H1 (cell line): ENCODE results near the gene SV2B. TPM values are rescaled to one million over a fixed set of nuclear protein-coding genes. Genes with fewer than 3 reads are reported as not detected.
A peak's percentile ranks its signal among the peaks of the same experiment; 100 is the strongest.

Experiments used
- CTCF ChIA-PET: fragments of 300-600 bp; sonication (Branson Sonifier 250); formaldehyde crosslinking; loops from one replicate; lab custom pipeline; 2021; ENCODE audit not compliant: partially characterized antibody; lab: Charles Lee
- POLR2A ChIA-PET: fragments of 300-600 bp; sonication (Branson Sonifier 250); formaldehyde crosslinking; loops from one replicate; lab custom pipeline; 2021; ENCODE audit warnings: inconsistent platforms; ENCODE audit not compliant: partially characterized antibody; lab: Charles Lee
- DNase-seq, 2 experiments: peaks; one replicate each; pipeline versions ENCODE4 v3.0.0 to v3.0.0-alpha.2; 2010 to 2022; ENCODE audit warnings: low spot score in 2 of 2, low read depth in 1 of 2, mixed read lengths in 1 of 2
- FAIRE-seq: peaks from 2 replicates; lab custom pipeline; 2011; peaks lifted over from hg19 to GRCh38; lab: Jason Lieb, UNC
- H2AFZ ChIP-seq: 2 replicates; pipeline ENCODE4 v1.8.1; 2012; ENCODE audit warnings: low read length, inconsistent platforms
- H2AK5ac ChIP-seq: 2 replicates; pipeline ENCODE4 v1.6.1; 2013; ENCODE audit warnings: low read depth, low read length
- H2BK120ac ChIP-seq: replicated peaks from 2 replicates; pipeline ENCODE3; 2013; ENCODE audit warnings: low read depth, low read length, inconsistent platforms
- H2BK12ac ChIP-seq: 2 replicates; pipeline ENCODE4 v1.6.1; 2013; ENCODE audit warnings: low read depth, low read length
- H2BK15ac ChIP-seq: 2 replicates; pipeline ENCODE4 v1.6.1; 2013; ENCODE audit warnings: low read length
- H2BK20ac ChIP-seq: 2 replicates; pipeline ENCODE4 v1.6.1; 2013; ENCODE audit warnings: low read length
- H2BK5ac ChIP-seq: 2 replicates; pipeline ENCODE4 v1.6.1; 2013; ENCODE audit warnings: low read depth, low read length
- H3K14ac ChIP-seq: 2 replicates; pipeline ENCODE4 v1.6.1; 2013; ENCODE audit warnings: inconsistent platforms; ENCODE audit not compliant: insufficient read length
- H3K18ac ChIP-seq: 2 replicates; pipeline ENCODE4 v1.6.1; 2013; ENCODE audit warnings: low read length; ENCODE audit errors: extremely low read depth
- H3K23ac ChIP-seq: 2 replicates; pipeline ENCODE4 v1.6.1; 2013; ENCODE audit warnings: inconsistent platforms; ENCODE audit not compliant: insufficient read length
- H3K23me2 ChIP-seq: 2 replicates; pipeline ENCODE4 v1.6.1; 2013; ENCODE audit warnings: low read depth, low read length
- H3K27ac ChIP-seq: 2 replicates; pipeline ENCODE4 v1.6.1; 2011; ENCODE audit warnings: low read depth, low read length, inconsistent platforms
- H3K27me3 ChIP-seq, 4 experiments: replicated peaks in 1 of 4; 1 replicate in 1 of 4; 2 replicates in 3 of 4; pipeline versions ENCODE4 v1.6.1 to v1.8.1; 2011 to 2013; ENCODE audit warnings: low read length in 3 of 4, mild to moderate bottlenecking in 3 of 4, inconsistent platforms in 2 of 4, mixed read lengths in 2 of 4, moderate library complexity in 1 of 4; ENCODE audit not compliant: control insufficient read depth in 3 of 4, insufficient read depth in 3 of 4; ENCODE audit errors: extremely low read depth in 1 of 4
- H3K36me3 ChIP-seq, 4 experiments: 2 replicates each; pipeline versions ENCODE4 v1.6.1 to v1.8.1; 2011 to 2013; ENCODE audit warnings: mild to moderate bottlenecking in 4 of 4, low read length in 3 of 4, moderate library complexity in 2 of 4, control low read depth in 1 of 4, inconsistent platforms in 1 of 4; ENCODE audit not compliant: insufficient read depth in 4 of 4, control insufficient read depth in 2 of 4
- H3K4ac ChIP-seq: replicated peaks from 2 replicates; pipeline ENCODE3; 2013; ENCODE audit warnings: low read length, low read depth, mixed read lengths, inconsistent platforms; ENCODE audit not compliant: insufficient read length
- H3K4me1 ChIP-seq, 4 experiments: replicated peaks in 1 of 4; 1 replicate in 1 of 4; 2 replicates in 3 of 4; pipeline versions ENCODE4 v1.6.1 to v1.8.1; 2011 to 2013; ENCODE audit warnings: low read length in 3 of 4, inconsistent platforms in 2 of 4, mixed read lengths in 1 of 4; ENCODE audit not compliant: insufficient read depth in 4 of 4, control insufficient read depth in 3 of 4
- H3K4me2 ChIP-seq, 2 experiments: 2 replicates each; pipeline versions ENCODE4 v1.6.1 to v1.8.1; 2011 to 2013; ENCODE audit warnings: low read depth in 2 of 2, low read length in 2 of 2, control low read depth in 1 of 2, inconsistent platforms in 1 of 2, mild to moderate bottlenecking in 1 of 2; ENCODE audit not compliant: insufficient read depth in 1 of 2
- H3K4me3 ChIP-seq, 4 experiments: fragments of 200-600, 300-600 bp in 1 of 4; sonication (generic), shearing (Covaris generic), sonication (Bioruptor Twin) in 1 of 4; 2 replicates each; pipeline versions ENCODE4 v1.5.1 to v1.8.1; 2011 to 2016; ENCODE audit warnings: low read length in 4 of 4, low read depth in 3 of 4, control low read depth in 2 of 4, inconsistent platforms in 2 of 4, mild to moderate bottlenecking in 2 of 4, mixed read lengths in 1 of 4, moderate library complexity in 1 of 4; ENCODE audit not compliant: insufficient read depth in 2 of 4; ENCODE audit errors: extremely low read depth in 1 of 4
- H3K56ac ChIP-seq: replicated peaks from 2 replicates; pipeline ENCODE3; 2013; ENCODE audit warnings: low read depth, mild to moderate bottlenecking, mixed read lengths, low read length, inconsistent platforms; ENCODE audit not compliant: insufficient read length
- H3K79me1 ChIP-seq: 2 replicates; pipeline ENCODE4 v1.6.1; 2013; ENCODE audit warnings: low read depth, low read length, control low read depth
- H3K79me2 ChIP-seq, 2 experiments: 2 replicates each; pipeline versions ENCODE4 v1.6.1 to v1.8.1; 2012 to 2013; ENCODE audit warnings: low read length in 2 of 2, mild to moderate bottlenecking in 2 of 2, inconsistent platforms in 1 of 2; ENCODE audit not compliant: insufficient read depth in 2 of 2, control insufficient read depth in 1 of 2
- H3K9ac ChIP-seq, 4 experiments: replicated peaks in 1 of 4; 1 replicate in 1 of 4; 2 replicates in 3 of 4; pipeline versions ENCODE4 v1.6.1 to v1.8.1; 2011 to 2013; ENCODE audit warnings: low read depth in 3 of 4, low read length in 3 of 4, control low read depth in 2 of 4, mild to moderate bottlenecking in 2 of 4, moderate library complexity in 2 of 4, inconsistent platforms in 1 of 4; ENCODE audit errors: extremely low read depth in 1 of 4
- H3K9me3 ChIP-seq, 2 experiments: 2 replicates each; pipeline versions ENCODE4 v1.6.1 to v1.8.1; 2012 to 2013; ENCODE audit warnings: mild to moderate bottlenecking in 2 of 2, moderate library complexity in 2 of 2, control low read depth in 1 of 2, inconsistent platforms in 1 of 2, low read depth in 1 of 2, low read length in 1 of 2, mixed read lengths in 1 of 2; ENCODE audit not compliant: insufficient read depth in 2 of 2
- H4K20me1 ChIP-seq, 2 experiments: replicated peaks in 1 of 2; 2 replicates each; pipeline versions ENCODE3 to v1.8.1; 2011 to 2013; ENCODE audit warnings: inconsistent platforms in 2 of 2, low read length in 2 of 2, mild to moderate bottlenecking in 1 of 2; ENCODE audit not compliant: insufficient read depth in 2 of 2, control insufficient read depth in 1 of 2
- H4K5ac ChIP-seq: 2 replicates; pipeline ENCODE4 v1.6.1; 2013; ENCODE audit warnings: low read length, low read depth, mixed read lengths, inconsistent platforms; ENCODE audit not compliant: insufficient read length
- H4K8ac ChIP-seq: 2 replicates; pipeline ENCODE4 v1.8.0; 2013; ENCODE audit warnings: mild to moderate bottlenecking, moderate library complexity, low read length, inconsistent platforms; ENCODE audit not compliant: insufficient read depth; ENCODE audit errors: extremely low read depth
- H4K91ac ChIP-seq: replicated peaks from 2 replicates; pipeline ENCODE3; 2013; ENCODE audit warnings: low read length, mixed read lengths, inconsistent platforms; ENCODE audit not compliant: insufficient read length
- ASH2L ChIP-seq: fragments of 200-600, 300-600 bp; sonication (generic); IDR thresholded peaks from one replicate; pipeline ENCODE4 v1.7.1; 2017; ENCODE audit warnings: low read length
- ATF2 ChIP-seq: IDR thresholded peaks from 2 replicates; pipeline ENCODE4 v1.6.1; 2012; ENCODE audit warnings: low read length, inconsistent platforms
- GTF2F1 ChIP-seq: IDR thresholded peaks from 2 replicates; pipeline ENCODE4 v1.6.1; 2012; ENCODE audit warnings: low read depth, low read length, improper control_type of control experiment, borderline replicate concordance
- KDM1A ChIP-seq: fragments of 200-600, 300-600 bp; sonication (generic); IDR thresholded peaks from 2 replicates; pipeline ENCODE4 v1.7.1; 2016; ENCODE audit warnings: mild to moderate bottlenecking, low read length, borderline replicate concordance
- KDM4A ChIP-seq: IDR thresholded peaks from one replicate; pipeline ENCODE4 v1.7.1; 2012; ENCODE audit warnings: low read depth, mild to moderate bottlenecking, moderate library complexity, low read length, inconsistent platforms; ENCODE audit not compliant: severe bottlenecking
- RAD21 ChIP-seq, 2 experiments: IDR thresholded peaks in 1 of 2; conservative IDR thresholded peaks in 1 of 2; 2 replicates each; pipeline ENCODE4 v1.6.1; 2011; ENCODE audit warnings: low read depth in 2 of 2, low read length in 2 of 2, improper control_type of control experiment in 1 of 2, inconsistent platforms in 1 of 2, mild to moderate bottlenecking in 1 of 2, moderate library complexity in 1 of 2
- RXRA ChIP-seq: IDR thresholded peaks from 2 replicates; pipeline ENCODE4 v1.6.1; 2011; ENCODE audit warnings: low read depth, mild to moderate bottlenecking, low read length, moderate library complexity; ENCODE audit not compliant: insufficient read depth
- SIRT6 ChIP-seq: IDR thresholded peaks from one replicate; pipeline ENCODE4 v1.7.1; 2012; ENCODE audit warnings: low read length, inconsistent platforms
- SP4 ChIP-seq: IDR thresholded peaks from 2 replicates; pipeline ENCODE4 v1.6.1; 2012; ENCODE audit warnings: low read length, inconsistent platforms
- TEAD4 ChIP-seq: IDR thresholded peaks from 2 replicates; pipeline ENCODE4 v1.6.1; 2012; ENCODE audit warnings: low read depth, low read length, inconsistent platforms, mixed read lengths
- WGBS, 2 experiments: shearing (Covaris generic) in 1 of 2; methylation state at CpG; one replicate each; pipeline versions ENCODE4 v1.1.6 to v1.1.7; 2013 to 2015; ENCODE audit warnings: low lambda C conversion rate in 2 of 2, mixed read lengths in 2 of 2, inconsistent platforms in 1 of 2, low coverage in 1 of 2, missing lambda C conversion rate in 1 of 2; ENCODE audit not compliant: insufficient replicate concordance in 2 of 2, insufficient coverage in 1 of 2, insufficient read length in 1 of 2; ENCODE audit errors: extremely low coverage in 1 of 2, missing lambda C conversion rate in 1 of 2; 5-methylcytosine and 5-hydroxymethylcytosine counted together
- polyA plus RNA-seq, 7 experiments: library from polyadenylated mRNA; depleted of rRNA in 3 of 7; stranded (reverse) in 5 of 7; unstranded in 2 of 7; fragments of >200 nt in 5 of 7; fragments of 200-250 nt in 2 of 7; gene quantifications; 1 replicate in 5 of 7; 2 replicates in 1 of 7; 4 replicates in 1 of 7; pipeline versions ENCODE4 v1.2.1 to v1.2.3, GENCODE V29; 2011 to 2013; ENCODE audit warnings: missing spikeins in 2 of 7, mixed read lengths in 2 of 7
- total RNA-seq: library from RNA; stranded (reverse); fragmentation: NEBNext Ultra II Directional; extraction: Animal tissue kit (Norgen Biotek cat#: 25700); gene quantifications from 2 replicates; pipeline ENCODE4 v1.2.1, GENCODE V29; 2021

Gene SV2B
- total and polyA plus RNA-seq, 2 of the 8 experiments (the other 6 are each of a cell fraction or from before 2014, with no cell fraction given): 0.09 to 0.20 TPM

- Histone ChIP-seq H3K79me1 (no peaks in the 10 kb centered on the region), H3K56ac (no peak overlapping the region), H2BK120ac (no peak overlapping the region), H4K20me1 (peaks cover 0 to 2% of the 10 kb centered on the region in 2 experiments), H3K4ac (no peak overlapping the region), H2AFZ (no peak overlapping the region), H3K4me3 (no peak overlapping the region), H3K4me1 (no peaks in the 10 kb centered on the region), H3K79me2 (no peaks in the 10 kb centered on the region), H3K27me3 (peaks cover 0 to 3% (median 0%) of the 10 kb centered on the region in 4 experiments; a peak in 1 of 7 replicates), H3K36me3 (no peaks in the 10 kb centered on the region), H3K14ac (no peak overlapping the region), H4K8ac (peak overlapping the region; percentile 87), H3K9me3 (no peaks in the 10 kb centered on the region), H4K5ac (no peak overlapping the region), H2BK5ac (no peak overlapping the region), H3K9ac (no peak overlapping the region), H3K23me2 (peaks cover 4% of the 10 kb centered on the region; the same call in 1 of the 2 replicates), H2BK20ac (no peak overlapping the region), H2AK5ac (no peak overlapping the region), H2BK12ac (no peak overlapping the region), H3K18ac (no peak overlapping the region), H3K27ac (no peak overlapping the region), H3K4me2 (no peak overlapping the region), H4K91ac (no peak overlapping the region), H2BK15ac (no peak overlapping the region), H3K23ac (no peak overlapping the region)
- DNase-seq (no peak), FAIRE-seq (no peak)
- WGBS, 2 experiments: 89% methylated on average over 5 of the region's 6 CpGs; no CpG with 5 or more reads in 1 of the 2 experiments
- ChIA-PET POLR2A (no interaction called here), CTCF (interaction anchor here (0.6 to 7.8 kb wide), 22 partner anchors 10 to 368 kb away, joined by 3 to 78 read pairs (median 4); no protein-coding TSS in a partner anchor)
- TF ChIP-seq SP4 (no peak), KDM4A (no peak), GTF2F1 (no peak), ASH2L (no peak), TEAD4 (no peak), RXRA (no peak), SIRT6 (no peak), RAD21 (IDR thresholded peaks at IDR 0.05 in 1 of 2, conservative IDR thresholded peaks at IDR 0.05 in 1 of 2; ENCODE audit: low read depth in 2 of 2, low read length in 2 of 2) (peak in 1 of 2 experiments; percentile 36; a peak in 1 of 4 replicates), ATF2 (no peak), KDM1A (no peak)
These were observed 158.3 kb downstream of the SV2B start for GRCh38 chr15:91258415-91258759.
